Lower leg skin (tissue), 3 donors: ENCODE measurements around the gene SMCO1.

ENCODE experiments used
- CTCF ChIP-seq, 3 donors: fragments of 450-650 bp; IDR thresholded peaks; one replicate each; pipeline ENCODE4 v1.5.1; 2016; ENCODE audit warnings: antibody characterized with exemption in 3 of 3, mild to moderate bottlenecking in 3 of 3, moderate library complexity in 2 of 3
- POLR2A ChIP-seq, 2 donors: fragments of 450-650 bp; IDR thresholded peaks; one replicate each; pipeline ENCODE4 v1.6.1; 2016 to 2017; ENCODE audit warnings: antibody characterized with exemption in 2 of 2, mild to moderate bottlenecking in 1 of 2, moderate library complexity in 1 of 2

DNA sequence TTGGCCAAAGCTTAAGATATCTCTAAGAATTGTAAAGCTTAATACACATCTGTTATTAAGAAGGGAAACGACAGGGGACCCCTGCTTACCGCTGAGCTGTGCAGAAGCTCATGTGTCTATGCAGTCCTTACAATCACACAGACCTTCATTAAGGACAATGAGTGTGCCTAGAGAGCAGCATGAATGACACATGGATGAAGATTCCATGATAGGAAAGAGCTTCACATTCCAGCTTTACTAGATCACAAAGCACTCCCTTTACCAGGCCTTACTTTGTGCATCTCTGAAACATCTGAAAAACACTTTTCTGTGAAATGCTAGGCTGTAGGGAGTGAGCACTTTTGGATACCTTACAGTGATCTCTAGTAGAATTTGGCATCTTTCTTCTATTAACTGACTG is 43.6 kb downstream of the SMCO1 start:
- TF ChIP-seq POLR2A (IDR thresholded peaks at IDR 0.05) (no peak), CTCF (IDR thresholded peaks at IDR 0.05) (no peak)
